ENCODE results near the gene EFCAB11.

The EFCAB11 gene

DNA sequence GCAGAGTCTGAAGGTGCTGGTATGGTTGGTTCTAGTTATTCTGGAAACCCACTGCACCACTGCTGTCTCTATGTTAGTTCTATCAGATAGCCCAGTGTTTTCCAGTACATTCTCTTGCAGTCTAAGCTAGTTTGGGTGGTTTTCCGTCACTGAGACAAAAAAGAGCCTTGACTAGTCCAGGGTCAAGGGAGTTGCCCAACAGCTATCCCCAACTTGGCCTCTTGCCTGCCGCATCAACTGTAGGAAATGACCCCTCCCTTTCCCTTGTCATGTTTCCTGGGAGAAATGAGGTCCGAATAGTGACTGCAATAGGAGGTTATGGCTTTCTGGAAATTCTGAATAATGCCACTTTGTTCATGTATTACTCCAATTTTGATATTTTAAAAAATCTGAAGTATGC lies 160.4 kb downstream of the EFCAB11 start:
- Histone ChIP-seq H4K20me1 (ENCODE audit: insufficient read depth, low read length) (no peaks in the 10 kb centered on the region), H3K4me3 (ENCODE audit: low read depth, low read length, poor library complexity, severe bottlenecking) (no peak overlapping the region)
- TF ChIP-seq, protein P1, sequence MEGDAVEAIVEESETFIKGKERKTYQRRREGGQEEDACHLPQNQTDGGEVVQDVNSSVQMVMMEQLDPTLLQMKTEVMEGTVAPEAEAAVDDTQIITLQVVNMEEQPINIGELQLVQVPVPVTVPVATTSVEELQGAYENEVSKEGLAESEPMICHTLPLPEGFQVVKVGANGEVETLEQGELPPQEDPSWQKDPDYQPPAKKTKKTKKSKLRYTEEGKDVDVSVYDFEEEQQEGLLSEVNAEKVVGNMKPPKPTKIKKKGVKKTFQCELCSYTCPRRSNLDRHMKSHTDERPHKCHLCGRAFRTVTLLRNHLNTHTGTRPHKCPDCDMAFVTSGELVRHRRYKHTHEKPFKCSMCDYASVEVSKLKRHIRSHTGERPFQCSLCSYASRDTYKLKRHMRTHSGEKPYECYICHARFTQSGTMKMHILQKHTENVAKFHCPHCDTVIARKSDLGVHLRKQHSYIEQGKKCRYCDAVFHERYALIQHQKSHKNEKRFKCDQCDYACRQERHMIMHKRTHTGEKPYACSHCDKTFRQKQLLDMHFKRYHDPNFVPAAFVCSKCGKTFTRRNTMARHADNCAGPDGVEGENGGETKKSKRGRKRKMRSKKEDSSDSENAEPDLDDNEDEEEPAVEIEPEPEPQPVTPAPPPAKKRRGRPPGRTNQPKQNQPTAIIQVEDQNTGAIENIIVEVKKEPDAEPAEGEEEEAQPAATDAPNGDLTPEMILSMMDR (IDR thresholded peaks at IDR 0.05; ENCODE audit: low read length) = no peak
- TF ChIP-seq EZH2 (IDR thresholded peaks at IDR 0.05; ENCODE audit: borderline replicate concordance, low read length) = no peak

DNA sequence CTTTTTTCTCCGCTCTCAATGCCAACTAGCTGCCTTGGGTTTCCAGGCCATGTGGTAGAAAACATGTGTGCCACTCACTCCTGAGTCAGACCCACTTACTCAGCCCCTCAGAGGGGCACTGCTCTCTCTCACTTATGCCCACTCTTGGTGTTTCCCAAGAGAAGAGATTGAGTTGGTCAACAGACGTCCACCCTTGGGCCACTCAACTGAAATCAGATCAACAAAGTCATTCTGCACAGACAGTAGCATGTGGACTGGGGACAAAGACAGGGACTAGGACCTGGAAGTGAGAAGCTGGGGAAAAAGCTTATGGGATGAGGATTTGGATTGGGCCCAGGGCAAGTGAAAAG lies 161.2 kb downstream of the EFCAB11 start:
- Histone ChIP-seq H3K27me3 (ENCODE audit: insufficient read depth, low read length) (no peaks in the 10 kb centered on the region), H3K4me3 (ENCODE audit: low read depth, low read length, poor library complexity, severe bottlenecking) (no peak overlapping the region), H3K27ac (ENCODE audit: low read depth, low read length, poor library complexity, severe bottlenecking) (no peak overlapping the region), H3K4me2 (ENCODE audit: low read length) (no peak overlapping the region), H3K4me1 (ENCODE audit: insufficient read depth, low read length, severe bottlenecking) (no peaks in the 10 kb centered on the region), H3K9me3 (ENCODE audit: low read length) (no peaks in the 10 kb centered on the region), H3F3A (ENCODE audit: insufficient read depth, low read length) (no peaks in the 10 kb centered on the region), H3K79me2 (ENCODE audit: insufficient read depth, low read length) (no peaks in the 10 kb centered on the region), H3K36me3 (ENCODE audit: insufficient read depth, low read length) (no peaks in the 10 kb centered on the region), H4K20me1 (ENCODE audit: insufficient read depth, low read length) (no peaks in the 10 kb centered on the region), H2AFZ (ENCODE audit: low read length) (no peak overlapping the region), H3K9me2 (ENCODE audit: low read depth, low read length) (no peaks in the 10 kb centered on the region), H3K9ac (ENCODE audit: low read length) (no peak overlapping the region)
- TF ChIP-seq EZH2 (IDR thresholded peaks at IDR 0.05; ENCODE audit: borderline replicate concordance, low read length) = no peak
- TF ChIP-seq, protein P1 (IDR thresholded peaks at IDR 0.05; ENCODE audit: low read length) = no peak

More for the DNA sequence above, 160.4 kb downstream of the EFCAB11 start:
- Histone ChIP-seq H3K27ac (ENCODE audit: low read depth, low read length, poor library complexity, severe bottlenecking) (no peak overlapping the region), H3K4me1 (ENCODE audit: insufficient read depth, low read length, severe bottlenecking) (no peaks in the 10 kb centered on the region), H3K4me2 (ENCODE audit: low read length) (no peak overlapping the region), H3K9me3 (ENCODE audit: low read length) (no peaks in the 10 kb centered on the region), H3K79me2 (ENCODE audit: insufficient read depth, low read length) (no peaks in the 10 kb centered on the region), H3K36me3 (ENCODE audit: insufficient read depth, low read length) (no peaks in the 10 kb centered on the region), H2AFZ (ENCODE audit: low read length) (no peak overlapping the region), H3K9me2 (ENCODE audit: low read depth, low read length) (no peaks in the 10 kb centered on the region), H3F3A (ENCODE audit: insufficient read depth, low read length) (no peaks in the 10 kb centered on the region), H3K27me3 (ENCODE audit: insufficient read depth, low read length) (no peaks in the 10 kb centered on the region), H3K9ac (ENCODE audit: low read length) (no peak overlapping the region)

DNA sequence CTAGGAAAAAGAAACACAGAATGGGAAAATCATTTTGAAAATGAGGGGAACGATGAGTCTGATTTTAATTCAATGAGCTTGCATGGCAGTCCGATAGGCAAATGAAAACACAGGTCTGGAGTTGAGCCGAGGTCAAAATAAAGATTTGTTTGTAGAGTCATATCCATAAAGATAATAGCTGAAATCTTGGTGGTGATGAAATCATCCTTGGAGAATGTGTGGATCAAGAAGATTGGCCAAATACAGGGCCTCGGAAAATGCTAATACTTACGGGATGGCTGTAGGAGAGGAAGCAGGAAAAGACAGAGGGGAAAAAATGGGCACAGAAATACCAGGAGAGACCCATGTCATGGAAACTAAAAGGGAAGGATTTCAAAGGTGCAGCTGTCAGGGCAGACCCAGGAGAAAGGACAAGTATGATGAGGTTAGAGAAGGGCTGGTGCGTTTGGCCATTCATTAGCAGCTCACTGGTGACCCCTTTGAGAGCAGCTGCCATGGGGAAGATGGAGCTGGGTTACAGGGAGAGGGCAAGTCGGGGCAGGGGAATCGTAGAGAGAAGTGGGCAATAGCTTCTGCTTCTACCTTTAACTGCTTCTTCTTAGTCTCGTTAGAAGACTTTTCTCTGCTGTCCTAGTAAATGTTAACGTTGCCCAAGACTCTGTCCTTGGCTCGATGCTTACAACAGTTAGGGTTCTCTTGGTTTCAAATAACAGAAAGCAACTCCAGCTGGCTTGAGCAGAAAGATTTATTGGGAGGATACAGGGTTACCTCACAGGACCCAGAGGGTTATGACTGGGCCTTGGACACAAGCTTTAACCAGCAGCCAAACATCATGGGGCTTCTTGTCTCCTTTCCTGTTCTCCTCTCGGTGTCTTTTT lies 161.8 kb downstream of the EFCAB11 start:
- no peaks in the 10 kb centered on the region for H3F3A ChIP-seq (ENCODE audit: insufficient read depth, low read length)
- H3K27ac ChIP-seq (ENCODE audit: low read depth, low read length, poor library complexity, severe bottlenecking) = no peak overlapping the region
- no peak overlapping the region for H2AFZ ChIP-seq (ENCODE audit: low read length)
- H4K20me1 ChIP-seq (ENCODE audit: insufficient read depth, low read length) = no peaks in the 10 kb centered on the region
- H3K9me2 ChIP-seq (ENCODE audit: low read depth, low read length) = no peaks in the 10 kb centered on the region
- no peaks in the 10 kb centered on the region for H3K27me3 ChIP-seq (ENCODE audit: insufficient read depth, low read length)
- no peak overlapping the region for H3K4me3 ChIP-seq (ENCODE audit: low read depth, low read length, poor library complexity, severe bottlenecking)
- H3K9me3 ChIP-seq (ENCODE audit: low read length) = no peaks in the 10 kb centered on the region
- H3K36me3 ChIP-seq (ENCODE audit: insufficient read depth, low read length) = no peaks in the 10 kb centered on the region
- H3K4me2 ChIP-seq (ENCODE audit: low read length) = no peak overlapping the region
- H3K9ac ChIP-seq (ENCODE audit: low read length) = no peak overlapping the region
- H3K79me2 ChIP-seq (ENCODE audit: insufficient read depth, low read length) = no peaks in the 10 kb centered on the region
- no peaks in the 10 kb centered on the region for H3K4me1 ChIP-seq (ENCODE audit: insufficient read depth, low read length, severe bottlenecking)
- no peak for TF ChIP-seq EZH2 (IDR thresholded peaks at IDR 0.05; ENCODE audit: borderline replicate concordance, low read length)
- TF ChIP-seq, protein P1 (IDR thresholded peaks at IDR 0.05; ENCODE audit: low read length) = no peak
